Keratinocyte (primary cell): Measurements from ENCODE around the gene UTY. TPM values are rescaled to one million over a fixed set of nuclear protein-coding genes. Genes with fewer than 3 reads are reported as not detected.

Source experiments
- DNase-seq: peaks from one replicate; pipeline ENCODE4 v3.0.0-alpha.2; 2011; ENCODE audit warnings: low read depth, missing footprints, low spot score
- FAIRE-seq: peaks from 2 replicates; lab custom pipeline; 2011; peaks lifted over from hg19 to GRCh38; lab: Jason Lieb, UNC
- H2AFZ ChIP-seq: 2 replicates; pipeline ENCODE4 v1.6.0; 2012; ENCODE audit warnings: low read length, control low read depth, inconsistent platforms; ENCODE audit not compliant: control insufficient read depth
- H3K27ac ChIP-seq: 2 replicates; pipeline ENCODE4 v1.5.1; 2011; ENCODE audit warnings: low read length; ENCODE audit not compliant: control insufficient read depth, insufficient read depth
- H3K27me3 ChIP-seq: 3 replicates; pipeline ENCODE4 v1.6.0; 2011; ENCODE audit warnings: low read length; ENCODE audit not compliant: control insufficient read depth, insufficient read depth; ENCODE audit errors: extremely low read depth
- H3K36me3 ChIP-seq, 2 experiments: 2 replicates in 1 of 2; 3 replicates in 1 of 2; pipeline ENCODE4 v1.5.1; 2011; ENCODE audit warnings: low read length in 2 of 2, mild to moderate bottlenecking in 1 of 2; ENCODE audit not compliant: control insufficient read depth in 2 of 2, insufficient read depth in 2 of 2; ENCODE audit errors: extremely low read depth in 1 of 2
- H3K4me1 ChIP-seq: 3 replicates; pipeline ENCODE4 v1.5.1; 2011; ENCODE audit warnings: low read length; ENCODE audit not compliant: control insufficient read depth, insufficient read depth; ENCODE audit errors: extremely low read depth
- H3K4me2 ChIP-seq: 3 replicates; pipeline ENCODE4 v1.6.0; 2011; ENCODE audit warnings: low read depth, low read length; ENCODE audit not compliant: control insufficient read depth, insufficient read depth; ENCODE audit errors: extremely low read depth
- H3K4me3 ChIP-seq, 3 experiments: fragments of 200-600 bp in 1 of 3; sonication (generic) in 1 of 3; 2 replicates in 2 of 3; 3 replicates in 1 of 3; pipeline ENCODE4 v1.5.1; 2011 to 2016; ENCODE audit warnings: low read length in 3 of 3, mild to moderate bottlenecking in 3 of 3, control low read depth in 2 of 3, inconsistent platforms in 1 of 3, low read depth in 1 of 3, mixed read lengths in 1 of 3, mixed run types in 1 of 3, moderate library complexity in 1 of 3; ENCODE audit not compliant: control insufficient read depth in 2 of 3, insufficient read depth in 2 of 3; ENCODE audit errors: extremely low read depth in 1 of 3
- H3K79me2 ChIP-seq: 2 replicates; pipeline ENCODE4 v1.6.0; 2012; ENCODE audit warnings: low read length; ENCODE audit not compliant: control insufficient read depth, insufficient read depth
- H3K9ac ChIP-seq: 3 replicates; pipeline ENCODE4 v1.6.0; 2011; ENCODE audit warnings: low read length; ENCODE audit not compliant: control insufficient read depth, insufficient read depth; ENCODE audit errors: extremely low read depth
- H3K9me1 ChIP-seq: 3 replicates; pipeline ENCODE4 v1.6.0; 2011; ENCODE audit warnings: low read length; ENCODE audit not compliant: control insufficient read depth, insufficient read depth; ENCODE audit errors: extremely low read depth
- H3K9me3 ChIP-seq: 2 replicates; pipeline ENCODE4 v1.5.1; 2012; ENCODE audit warnings: low read depth, low read length; ENCODE audit not compliant: control insufficient read depth
- H4K20me1 ChIP-seq: 3 replicates; pipeline ENCODE4 v1.6.0; 2011; ENCODE audit warnings: low read length; ENCODE audit not compliant: control insufficient read depth, insufficient read depth; ENCODE audit errors: extremely low read depth
- CTCF ChIP-seq, 3 experiments: IDR thresholded peaks in 1 of 3; conservative IDR thresholded peaks in 1 of 3; optimal IDR thresholded peaks in 1 of 3; 2 replicates in 2 of 3; 3 replicates in 1 of 3; pipeline versions ENCODE3 to v1.5.1; 2011; ENCODE audit warnings: low read length in 3 of 3, mild to moderate bottlenecking in 3 of 3, moderate library complexity in 2 of 3, control low read depth in 1 of 3, inconsistent platforms in 1 of 3; ENCODE audit not compliant: insufficient read depth in 2 of 3; ENCODE audit errors: extremely low read depth in 1 of 3
- EZH2 ChIP-seq: IDR thresholded peaks from one replicate; pipeline ENCODE4 v1.6.1; 2012; ENCODE audit warnings: inconsistent platforms, mild to moderate bottlenecking, low read length, moderate library complexity
- dilution Hi-C: fragments of 300-500 bp; cut with MboI; formaldehyde crosslinking; loops from one replicate; pipeline ENCODE4 v1.7.0; 2020; ENCODE audit warnings: low sequenced_read_pairs; ENCODE audit not compliant: extremely low pct_ligation_motif_present
- polyA plus RNA-seq, 5 experiments: library from polyadenylated mRNA; depleted of rRNA in 3 of 5; stranded (reverse) in 3 of 5; stranded (forward) in 1 of 5; unstranded in 1 of 5; fragments of >200 nt; gene quantifications; 1 replicate in 1 of 5; 2 replicates in 3 of 5; 3 replicates in 1 of 5; pipeline versions ENCODE4 v1.2.1 to v1.2.3, GENCODE V29; 2011 to 2012; ENCODE audit warnings: missing spikeins in 2 of 5, low read depth in 1 of 5, low replicate concordance in 1 of 5

Gene UTY
- polyA plus RNA-seq, 1 donor (not counting 4 experiments of a cell fraction or from before 2014, with no cell fraction given) = not detected

GRCh38 chrY:13361656-13362636, 117.9 kb downstream of the UTY start:
- FAIRE-seq = no peak
- no peaks in the 10 kb centered on the region for H3K9me1 ChIP-seq
- no peak overlapping the region for H3K4me3 ChIP-seq
- H3K79me2 ChIP-seq = no peaks in the 10 kb centered on the region
- TF ChIP-seq EZH2 (no peak), CTCF (optimal IDR thresholded peaks at IDR 0.05 in 1 of 3, IDR thresholded peaks at IDR 0.05 in 1 of 3, conservative IDR thresholded peaks at IDR 0.05 in 1 of 3; ENCODE audit: extremely low read depth in 1 of 3, insufficient read depth in 2 of 3, low read length in 3 of 3) (no peak)
- no peak overlapping the region for H3K4me2 ChIP-seq
- DNase-seq = no peak
- H4K20me1 ChIP-seq = no peaks in the 10 kb centered on the region
- dilution Hi-C loops = no loop called here
- H3K36me3 ChIP-seq = no peaks in the 10 kb centered on the region
- H3K9me3 ChIP-seq = no peaks in the 10 kb centered on the region
- no peak overlapping the region for H3K9ac ChIP-seq
- H3K27ac ChIP-seq = no peak overlapping the region
- H3K4me1 ChIP-seq = no peaks in the 10 kb centered on the region
- H2AFZ ChIP-seq = no peak overlapping the region
- no peaks in the 10 kb centered on the region for H3K27me3 ChIP-seq

- Histone ChIP-seq H3K36me3 (no peaks in the 10 kb centered on the region), H3K9me3 (no peaks in the 10 kb centered on the region), H3K4me1 (no peaks in the 10 kb centered on the region), H3K27ac (no peak overlapping the region), H3K4me3 (no peak overlapping the region), H3K27me3 (no peaks in the 10 kb centered on the region), H3K9me1 (no peaks in the 10 kb centered on the region), H3K79me2 (no peaks in the 10 kb centered on the region), H4K20me1 (no peaks in the 10 kb centered on the region), H3K9ac (no peak overlapping the region), H2AFZ (no peak overlapping the region), H3K4me2 (no peak overlapping the region)
- no peak for TF ChIP-seq EZH2
- TF ChIP-seq CTCF (optimal IDR thresholded peaks at IDR 0.05 in 1 of 3, IDR thresholded peaks at IDR 0.05 in 1 of 3, conservative IDR thresholded peaks at IDR 0.05 in 1 of 3; ENCODE audit: extremely low read depth in 1 of 3, insufficient read depth in 2 of 3, low read length in 3 of 3) = no peak
- DNase-seq (no peak), FAIRE-seq (no peak)
- dilution Hi-C loops = no loop called here
Observed at GRCh38 chrY:13351443-13351842, 128.4 kb downstream of the UTY start.
